ENCODE results near the gene NAPSA.
A peak's percentile ranks its signal among the peaks of the same experiment; 100 is the strongest.

NAPSA gene

DNA sequence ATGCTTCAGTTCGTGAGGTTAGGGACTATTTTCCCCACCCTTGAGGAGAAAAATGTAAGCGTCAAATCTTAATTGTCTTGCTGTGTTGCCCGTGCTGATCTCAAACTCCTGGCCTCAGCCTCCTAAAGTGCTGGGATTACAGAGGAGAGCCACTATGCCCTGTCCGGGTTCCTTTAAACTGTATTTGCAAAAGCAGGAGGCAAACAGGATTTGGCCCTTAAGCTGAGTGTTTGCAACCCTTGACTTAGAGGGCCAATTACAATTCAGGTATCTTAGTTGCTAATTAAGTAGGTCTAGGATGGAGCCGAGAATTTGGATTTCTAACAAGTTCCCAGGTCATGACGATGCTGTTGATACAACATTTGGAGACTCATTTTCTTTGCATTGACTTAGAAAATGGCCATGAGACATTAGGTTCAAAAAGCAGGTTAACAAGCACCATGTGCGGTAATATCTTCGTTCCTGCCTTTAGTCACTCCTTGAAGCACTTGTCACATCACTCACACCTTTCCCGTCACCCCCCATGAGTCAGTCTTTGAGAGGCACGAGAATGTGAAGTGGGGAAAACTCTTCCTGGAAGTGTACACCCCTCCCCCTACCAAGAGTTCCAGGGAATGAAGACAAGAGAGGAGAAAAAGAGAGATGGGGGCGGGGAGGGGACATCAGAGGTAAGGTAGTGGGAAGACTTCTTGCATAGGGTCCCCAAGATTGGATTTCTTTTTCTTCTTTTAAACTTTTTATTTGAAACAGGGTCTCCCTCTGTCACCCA lies 2.6 kb downstream of the NAPSA start:
- no peak for TF ChIP-seq TAF1 (IDR thresholded peaks at IDR 0.05; ENCODE audit: low read depth)

DNA sequence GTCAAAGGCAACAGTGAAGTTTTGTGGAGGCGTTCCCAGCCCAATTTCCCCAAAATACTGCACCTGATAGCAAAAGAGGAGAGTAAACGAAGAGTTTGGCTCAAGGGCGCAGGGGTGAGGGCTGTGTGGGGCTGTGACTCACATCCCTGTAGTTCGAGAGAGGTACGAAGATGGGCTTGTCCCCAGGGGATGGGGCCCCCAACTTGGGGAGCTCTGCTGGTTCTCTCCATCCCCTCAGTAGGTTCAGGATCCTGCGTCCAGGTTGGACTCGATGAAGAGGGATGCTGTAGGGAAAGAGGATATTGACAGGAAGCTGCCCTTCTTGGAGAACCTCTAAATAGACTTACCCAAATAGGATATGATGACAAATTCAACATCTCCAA lies 3.4 kb downstream of the NAPSA start:
- no peak for TF ChIP-seq EP300 (IDR thresholded peaks at IDR 0.05; ENCODE audit: borderline replicate concordance)
- TF ChIP-seq EGR1 (IDR thresholded peaks at IDR 0.05), result no peak

DNA sequence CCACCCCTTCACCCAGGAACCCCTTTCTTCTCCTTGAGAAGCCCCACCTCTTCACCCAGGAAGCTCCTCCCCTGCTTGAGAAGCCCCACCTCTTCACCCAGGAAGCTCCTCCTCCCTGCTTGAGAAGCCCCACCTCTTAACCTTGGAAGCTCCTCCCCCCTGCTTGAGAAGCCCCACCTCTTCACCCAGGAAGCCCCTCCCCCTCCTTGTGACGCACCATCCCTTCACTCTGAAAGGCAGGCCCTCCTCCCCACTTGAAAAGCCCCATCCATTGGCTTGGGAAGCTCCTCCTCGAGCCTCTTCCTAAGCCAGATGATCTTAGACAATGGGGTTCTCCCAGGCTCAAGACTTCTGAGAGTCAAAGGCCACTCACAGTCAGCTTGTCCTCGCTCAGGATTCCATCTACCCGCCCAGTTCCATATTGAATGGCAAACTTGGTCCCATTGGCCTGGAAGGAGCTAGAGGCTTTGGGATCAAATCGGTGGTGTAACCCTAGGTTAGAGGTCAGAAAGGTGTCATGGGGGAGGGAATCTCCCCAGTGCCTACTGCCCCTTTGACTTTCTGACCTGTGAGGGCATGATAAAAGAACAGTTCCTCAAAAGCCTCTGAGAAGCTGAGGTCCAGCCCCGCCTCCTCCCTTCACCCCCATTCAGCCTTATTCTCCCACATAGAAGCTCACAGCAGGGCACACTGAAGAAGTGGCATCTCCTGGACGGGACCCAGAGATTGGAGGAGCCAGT lies 4.0 kb downstream of the NAPSA start:
- TF ChIP-seq ZBTB7A (IDR thresholded peaks at IDR 0.05; ENCODE audit: low read depth) (no peak), YY1 (IDR thresholded peaks at IDR 0.05; ENCODE audit: low read depth) (no peak), TEAD4 (IDR thresholded peaks at IDR 0.05) (no peak), TAF1 (IDR thresholded peaks at IDR 0.05; ENCODE audit: low read depth) (no peak), TCF12 (IDR thresholded peaks at IDR 0.05; ENCODE audit: low read depth) (no peak), EP300 (IDR thresholded peaks at IDR 0.05; ENCODE audit: borderline replicate concordance) (no peak), NFIC (IDR thresholded peaks at IDR 0.05) (no peak), CREB1 (IDR thresholded peaks at IDR 0.05; ENCODE audit: low read depth) (no peak), FOXM1 (IDR thresholded peaks at IDR 0.05; ENCODE audit: borderline replicate concordance, low read depth) (no peak), EGR1 (IDR thresholded peaks at IDR 0.05) (no peak), RAD21 (IDR thresholded peaks at IDR 0.05; ENCODE audit: low read depth) (no peak)
- TF ChIP-seq, protein P1, sequence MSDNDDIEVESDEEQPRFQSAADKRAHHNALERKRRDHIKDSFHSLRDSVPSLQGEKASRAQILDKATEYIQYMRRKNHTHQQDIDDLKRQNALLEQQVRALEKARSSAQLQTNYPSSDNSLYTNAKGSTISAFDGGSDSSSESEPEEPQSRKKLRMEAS (IDR thresholded peaks at IDR 0.05), result no peak
- TF ChIP-seq, protein P2, sequence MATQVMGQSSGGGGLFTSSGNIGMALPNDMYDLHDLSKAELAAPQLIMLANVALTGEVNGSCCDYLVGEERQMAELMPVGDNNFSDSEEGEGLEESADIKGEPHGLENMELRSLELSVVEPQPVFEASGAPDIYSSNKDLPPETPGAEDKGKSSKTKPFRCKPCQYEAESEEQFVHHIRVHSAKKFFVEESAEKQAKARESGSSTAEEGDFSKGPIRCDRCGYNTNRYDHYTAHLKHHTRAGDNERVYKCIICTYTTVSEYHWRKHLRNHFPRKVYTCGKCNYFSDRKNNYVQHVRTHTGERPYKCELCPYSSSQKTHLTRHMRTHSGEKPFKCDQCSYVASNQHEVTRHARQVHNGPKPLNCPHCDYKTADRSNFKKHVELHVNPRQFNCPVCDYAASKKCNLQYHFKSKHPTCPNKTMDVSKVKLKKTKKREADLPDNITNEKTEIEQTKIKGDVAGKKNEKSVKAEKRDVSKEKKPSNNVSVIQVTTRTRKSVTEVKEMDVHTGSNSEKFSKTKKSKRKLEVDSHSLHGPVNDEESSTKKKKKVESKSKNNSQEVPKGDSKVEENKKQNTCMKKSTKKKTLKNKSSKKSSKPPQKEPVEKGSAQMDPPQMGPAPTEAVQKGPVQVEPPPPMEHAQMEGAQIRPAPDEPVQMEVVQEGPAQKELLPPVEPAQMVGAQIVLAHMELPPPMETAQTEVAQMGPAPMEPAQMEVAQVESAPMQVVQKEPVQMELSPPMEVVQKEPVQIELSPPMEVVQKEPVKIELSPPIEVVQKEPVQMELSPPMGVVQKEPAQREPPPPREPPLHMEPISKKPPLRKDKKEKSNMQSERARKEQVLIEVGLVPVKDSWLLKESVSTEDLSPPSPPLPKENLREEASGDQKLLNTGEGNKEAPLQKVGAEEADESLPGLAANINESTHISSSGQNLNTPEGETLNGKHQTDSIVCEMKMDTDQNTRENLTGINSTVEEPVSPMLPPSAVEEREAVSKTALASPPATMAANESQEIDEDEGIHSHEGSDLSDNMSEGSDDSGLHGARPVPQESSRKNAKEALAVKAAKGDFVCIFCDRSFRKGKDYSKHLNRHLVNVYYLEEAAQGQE (IDR thresholded peaks at IDR 0.05; ENCODE audit: low read depth), result no peak

DNA sequence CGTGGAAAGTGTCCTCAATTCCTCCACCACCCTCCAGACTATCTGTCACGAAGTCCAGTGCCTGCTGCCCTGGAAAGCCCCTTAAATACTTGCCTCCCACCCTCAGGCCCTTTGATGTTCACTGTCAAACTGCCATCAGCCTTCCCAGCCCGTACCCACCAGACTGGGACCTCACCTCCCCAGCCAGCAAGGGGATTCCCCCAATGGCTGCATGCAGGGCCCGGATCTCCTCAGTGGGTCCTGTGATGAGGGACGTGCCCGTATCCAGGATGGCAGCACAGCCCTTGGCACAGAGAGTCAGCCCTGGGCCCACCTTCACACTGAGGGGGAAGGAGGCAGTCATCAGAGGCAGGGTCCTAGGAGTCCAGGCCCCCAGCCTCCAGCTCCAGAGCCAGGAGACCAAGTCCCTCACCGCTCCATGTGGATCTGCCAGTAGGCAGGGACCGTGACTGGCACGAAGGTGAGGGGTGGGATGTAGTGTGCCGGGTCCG lies 6.1 kb downstream of the NAPSA start:
- TF ChIP-seq CEBPB (IDR thresholded peaks at IDR 0.05), result no peak
- TF ChIP-seq CREB1 (IDR thresholded peaks at IDR 0.05; ENCODE audit: low read depth), result no peak
- no peak for TF ChIP-seq ZBTB7A (IDR thresholded peaks at IDR 0.05; ENCODE audit: low read depth)
- no peak for TF ChIP-seq EGR1 (IDR thresholded peaks at IDR 0.05)

DNA sequence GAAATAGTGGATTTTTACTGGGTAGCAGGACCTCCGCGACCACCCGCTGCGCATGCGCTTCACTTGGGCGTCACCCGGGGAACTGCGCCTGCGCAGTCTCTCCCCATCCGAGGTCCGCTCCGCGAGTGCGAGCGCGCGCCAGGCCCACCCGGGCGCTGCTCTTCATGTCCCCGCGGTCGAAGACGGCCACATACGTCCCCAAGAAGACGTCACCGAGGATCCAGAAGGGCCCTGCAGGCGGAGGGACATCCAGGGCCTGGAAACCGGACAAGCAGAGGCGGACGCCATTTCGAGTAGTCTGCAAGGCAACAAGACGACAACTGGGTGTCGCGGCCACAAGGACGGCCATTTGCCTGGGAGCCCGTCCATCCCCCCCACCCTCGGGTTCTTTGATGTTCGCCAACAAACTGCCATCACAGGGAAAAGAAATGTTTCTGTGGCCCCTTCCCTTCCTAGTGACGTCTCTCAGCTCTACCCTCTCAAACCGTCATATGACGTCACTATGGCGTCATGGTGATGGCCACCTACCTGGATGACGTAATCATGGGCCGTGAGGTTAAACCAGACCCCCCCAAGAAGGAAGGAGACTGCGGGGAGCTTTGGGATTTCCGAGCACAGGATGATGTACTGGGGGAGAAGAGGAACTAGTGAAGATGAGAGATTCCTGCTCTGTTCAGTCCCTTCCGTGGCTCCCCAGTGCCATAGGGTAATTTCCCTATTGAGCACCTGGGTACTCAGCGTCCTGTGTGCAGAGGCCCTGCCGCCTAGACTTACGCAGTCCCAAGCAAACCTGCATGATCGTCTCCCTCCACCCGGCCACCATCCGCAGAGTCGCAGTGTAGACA lies 6.7 kb downstream of the NAPSA start:
- TF ChIP-seq CREB1 (IDR thresholded peaks at IDR 0.05; ENCODE audit: low read depth) (peak; percentile 67), TCF12 (IDR thresholded peaks at IDR 0.05; ENCODE audit: low read depth) (no peak)

DNA sequence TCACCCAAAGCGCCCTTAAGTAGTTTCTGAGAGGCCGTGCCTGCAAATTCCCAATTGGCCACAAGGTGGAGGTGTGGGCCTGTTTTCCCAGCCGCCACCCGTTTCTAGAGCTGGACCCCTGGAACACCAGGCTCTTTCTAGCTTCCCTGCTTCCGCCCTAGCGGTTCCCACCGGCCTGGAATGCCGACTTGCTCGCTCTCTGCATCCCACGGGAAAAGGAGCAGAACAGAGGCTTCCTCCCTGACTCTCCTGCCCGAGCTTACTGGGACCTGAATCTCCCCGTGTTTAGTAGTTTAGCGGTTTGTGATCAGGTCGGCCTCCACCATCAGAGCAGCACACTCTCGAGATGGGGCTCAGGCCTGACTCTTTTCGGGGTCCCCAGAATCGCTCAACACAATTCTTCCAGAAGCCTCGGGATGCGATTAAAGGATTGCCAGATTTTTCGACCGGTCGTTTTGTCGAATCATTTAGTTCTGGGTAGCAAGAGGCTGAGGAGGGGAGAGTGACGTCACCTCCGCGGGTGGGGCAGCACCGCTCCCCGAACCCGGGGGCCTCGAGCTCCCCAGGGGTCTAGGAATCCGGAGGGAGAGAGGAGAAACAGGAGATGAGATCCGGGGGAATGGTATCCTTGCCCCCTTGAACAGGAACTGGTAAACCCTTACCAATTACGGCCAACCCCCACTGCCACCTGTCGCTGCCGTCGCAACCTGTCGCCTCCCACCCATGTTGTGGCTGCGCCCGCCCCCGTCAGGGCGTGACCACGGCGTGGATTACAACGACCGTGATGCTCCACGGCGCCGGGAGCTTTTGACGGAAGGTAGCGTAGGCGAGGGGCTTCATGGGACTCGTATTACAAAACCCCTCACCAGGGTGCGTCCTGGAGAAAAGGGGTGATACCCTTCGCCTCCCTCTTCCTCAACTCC lies 8.0 kb downstream of the NAPSA start:
- TF ChIP-seq, protein P3, sequence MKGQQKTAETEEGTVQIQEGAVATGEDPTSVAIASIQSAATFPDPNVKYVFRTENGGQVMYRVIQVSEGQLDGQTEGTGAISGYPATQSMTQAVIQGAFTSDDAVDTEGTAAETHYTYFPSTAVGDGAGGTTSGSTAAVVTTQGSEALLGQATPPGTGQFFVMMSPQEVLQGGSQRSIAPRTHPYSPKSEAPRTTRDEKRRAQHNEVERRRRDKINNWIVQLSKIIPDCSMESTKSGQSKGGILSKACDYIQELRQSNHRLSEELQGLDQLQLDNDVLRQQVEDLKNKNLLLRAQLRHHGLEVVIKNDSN (IDR thresholded peaks at IDR 0.05), result no peak
- TF ChIP-seq YY1 (IDR thresholded peaks at IDR 0.05; ENCODE audit: low read depth) (no peak), RAD21 (IDR thresholded peaks at IDR 0.05; ENCODE audit: low read depth) (peak; percentile 84), ZBTB7A (IDR thresholded peaks at IDR 0.05; ENCODE audit: low read depth) (no peak), CREB1 (IDR thresholded peaks at IDR 0.05; ENCODE audit: low read depth) (0 out of 2 replicates have a peak, but pooled peaks have one; percentile 33), TAF1 (IDR thresholded peaks at IDR 0.05; ENCODE audit: low read depth) (no peak), EGR1 (IDR thresholded peaks at IDR 0.05) (no peak), TCF12 (IDR thresholded peaks at IDR 0.05; ENCODE audit: low read depth) (no peak)

DNA sequence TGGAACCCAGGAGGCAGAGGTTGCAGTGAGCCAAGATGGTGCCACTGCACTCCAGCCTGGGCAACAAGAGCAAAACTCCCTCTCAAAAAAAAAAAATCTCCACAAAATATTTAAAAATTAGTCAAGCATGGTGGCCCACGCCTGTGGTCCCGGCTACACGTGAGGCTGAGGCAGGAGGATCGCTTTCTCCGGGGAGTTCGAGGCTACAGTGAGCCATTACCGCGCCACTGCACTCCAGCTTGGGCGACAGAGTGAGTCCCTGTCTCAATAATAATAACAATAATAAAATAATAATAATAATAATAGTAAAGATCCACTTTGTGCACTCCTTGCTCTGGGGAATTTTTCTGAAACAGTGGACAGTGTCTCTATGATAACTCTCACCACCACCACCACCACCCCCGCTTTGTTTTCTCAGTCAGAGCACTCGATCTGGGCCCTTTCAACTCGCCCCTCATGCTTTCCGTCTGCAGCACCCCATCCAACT lies 8.7 kb downstream of the NAPSA start:
- no peak for TF ChIP-seq CREB1 (IDR thresholded peaks at IDR 0.05; ENCODE audit: low read depth)
- TF ChIP-seq CEBPB (IDR thresholded peaks at IDR 0.05), result no peak
- TF ChIP-seq, protein P2 (IDR thresholded peaks at IDR 0.05; ENCODE audit: low read depth), result no peak
- TF ChIP-seq, protein P1 (IDR thresholded peaks at IDR 0.05), result no peak
- TF ChIP-seq EP300 (IDR thresholded peaks at IDR 0.05; ENCODE audit: borderline replicate concordance), result no peak
- no peak for TF ChIP-seq YY1 (IDR thresholded peaks at IDR 0.05; ENCODE audit: low read depth)
- TF ChIP-seq NFIC (IDR thresholded peaks at IDR 0.05), result no peak
- no peak for TF ChIP-seq TEAD4 (IDR thresholded peaks at IDR 0.05)
- TF ChIP-seq, protein P3 (IDR thresholded peaks at IDR 0.05), result no peak
- no peak for TF ChIP-seq TCF12 (IDR thresholded peaks at IDR 0.05; ENCODE audit: low read depth)
- TF ChIP-seq FOXM1 (IDR thresholded peaks at IDR 0.05; ENCODE audit: borderline replicate concordance, low read depth), result no peak
- no peak for TF ChIP-seq RAD21 (IDR thresholded peaks at IDR 0.05; ENCODE audit: low read depth)

All from Ishikawa (cell line).